ENCODE measurements around the gene SMIM36.

GRCh38 chr17:55434721-55435120, 76.5 kb downstream of the SMIM36 start:
- TF ChIP-seq CTCF (IDR thresholded peaks at IDR 0.05) (no peak), POLR2A (IDR thresholded peaks at IDR 0.05) (no peak)
